22Rv1 (cell line): ENCODE results near the gene RPP14.

Experiments used
- H3K27ac ChIP-seq: fragments of 450-650 bp; 2 replicates; pipeline ENCODE4 v1.5.1; 2017
- CTCF ChIP-seq: fragments of 450-650 bp; IDR thresholded peaks from 2 replicates; pipeline ENCODE4 v1.5.1; 2017; ENCODE audit warnings: mild to moderate bottlenecking
- ZFX ChIP-seq: fragments of 450-650 bp; IDR thresholded peaks from 2 replicates; pipeline ENCODE4 v1.6.1; 2017; ENCODE audit warnings: antibody characterized with exemption, borderline replicate concordance

Gene RPP14

GRCh38 chr3:58322793-58323192 is 16.7 kb downstream of the RPP14 start:
- TF ChIP-seq ZFX, result no peak
- H3K27ac ChIP-seq, result no peak overlapping the region

- no peak overlapping the region for H3K27ac ChIP-seq
- TF ChIP-seq CTCF (no peak), ZFX (no peak)
These were observed 17.7 kb downstream of the RPP14 start for GRCh38 chr3:58323529-58324390.

GRCh38 chr3:58324391-58325390 is 18.6 kb downstream of the RPP14 start:
- no peak overlapping the region for H3K27ac ChIP-seq
- TF ChIP-seq CTCF (no peak), ZFX (no peak)

GRCh38 chr3:58325525-58325992 is 19.5 kb downstream of the RPP14 start:
- H3K27ac ChIP-seq, result no peak overlapping the region
- no peak for TF ChIP-seq CTCF
- no peak for TF ChIP-seq ZFX

- TF ChIP-seq ZFX, result no peak
- no peak for TF ChIP-seq CTCF
- no peak overlapping the region for H3K27ac ChIP-seq
These were observed 20.3 kb downstream of the RPP14 start for GRCh38 chr3:58326267-58326900.

- H3K27ac ChIP-seq, result no peak overlapping the region
- no peak for TF ChIP-seq CTCF
- TF ChIP-seq ZFX, result no peak
These were observed 23.3 kb downstream of the RPP14 start for GRCh38 chr3:58329150-58329921.
